ENCODE measurements around the gene UBE3C.

The UBE3C gene

DNA sequence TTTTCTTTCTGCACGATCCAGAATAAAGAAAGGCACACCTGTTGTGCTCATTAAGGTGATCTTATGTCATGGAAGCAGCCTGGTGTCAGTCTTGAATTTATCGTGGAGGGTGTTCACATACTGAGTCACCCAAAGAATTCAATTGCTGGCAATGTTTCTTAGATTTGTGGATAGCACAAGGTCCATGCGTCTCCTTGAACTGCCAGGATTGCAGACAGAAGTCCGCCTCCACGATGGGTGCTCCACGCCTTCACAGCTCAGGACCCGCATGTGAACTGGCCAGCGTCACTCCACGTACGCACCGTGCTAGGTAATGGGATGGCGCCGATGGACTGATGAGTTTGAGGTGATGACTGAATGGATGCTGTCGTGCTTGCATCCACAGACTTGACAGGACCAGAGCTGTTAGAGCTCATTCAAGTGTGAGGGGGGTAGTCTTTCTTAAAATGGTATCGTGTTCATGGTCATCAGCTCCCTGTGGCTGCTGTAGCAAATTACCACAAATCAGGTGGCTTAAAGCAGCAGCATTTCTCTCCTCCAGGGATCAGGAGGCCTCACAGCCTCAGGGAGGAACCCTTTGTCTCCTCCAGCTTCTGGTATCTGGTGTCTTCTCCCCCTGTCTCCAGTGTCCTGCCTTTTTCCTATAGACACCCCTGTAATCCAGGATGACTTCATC is 132.7 kb downstream of the UBE3C start:
- TF ChIP-seq, protein P1, sequence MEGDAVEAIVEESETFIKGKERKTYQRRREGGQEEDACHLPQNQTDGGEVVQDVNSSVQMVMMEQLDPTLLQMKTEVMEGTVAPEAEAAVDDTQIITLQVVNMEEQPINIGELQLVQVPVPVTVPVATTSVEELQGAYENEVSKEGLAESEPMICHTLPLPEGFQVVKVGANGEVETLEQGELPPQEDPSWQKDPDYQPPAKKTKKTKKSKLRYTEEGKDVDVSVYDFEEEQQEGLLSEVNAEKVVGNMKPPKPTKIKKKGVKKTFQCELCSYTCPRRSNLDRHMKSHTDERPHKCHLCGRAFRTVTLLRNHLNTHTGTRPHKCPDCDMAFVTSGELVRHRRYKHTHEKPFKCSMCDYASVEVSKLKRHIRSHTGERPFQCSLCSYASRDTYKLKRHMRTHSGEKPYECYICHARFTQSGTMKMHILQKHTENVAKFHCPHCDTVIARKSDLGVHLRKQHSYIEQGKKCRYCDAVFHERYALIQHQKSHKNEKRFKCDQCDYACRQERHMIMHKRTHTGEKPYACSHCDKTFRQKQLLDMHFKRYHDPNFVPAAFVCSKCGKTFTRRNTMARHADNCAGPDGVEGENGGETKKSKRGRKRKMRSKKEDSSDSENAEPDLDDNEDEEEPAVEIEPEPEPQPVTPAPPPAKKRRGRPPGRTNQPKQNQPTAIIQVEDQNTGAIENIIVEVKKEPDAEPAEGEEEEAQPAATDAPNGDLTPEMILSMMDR (IDR thresholded peaks at IDR 0.05) = no peak

DNA sequence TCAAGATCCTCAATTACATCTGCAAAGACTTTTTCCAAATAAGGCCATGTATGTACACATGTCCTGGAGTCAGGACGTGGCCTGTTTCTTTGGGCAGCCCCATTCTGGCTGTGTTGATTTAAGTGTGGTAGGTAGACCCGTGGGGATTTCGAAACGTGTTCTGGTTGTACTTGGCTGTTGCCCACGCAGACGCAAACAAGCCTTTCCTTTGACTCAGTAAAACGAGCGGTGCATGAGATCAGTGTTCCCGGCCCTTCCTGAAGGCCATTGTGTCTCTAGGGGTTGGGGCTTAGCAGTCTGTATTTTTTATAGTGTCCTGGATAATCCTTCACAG is 133.2 kb downstream of the UBE3C start:
- TF ChIP-seq, protein P1 (IDR thresholded peaks at IDR 0.05) = no peak

DNA sequence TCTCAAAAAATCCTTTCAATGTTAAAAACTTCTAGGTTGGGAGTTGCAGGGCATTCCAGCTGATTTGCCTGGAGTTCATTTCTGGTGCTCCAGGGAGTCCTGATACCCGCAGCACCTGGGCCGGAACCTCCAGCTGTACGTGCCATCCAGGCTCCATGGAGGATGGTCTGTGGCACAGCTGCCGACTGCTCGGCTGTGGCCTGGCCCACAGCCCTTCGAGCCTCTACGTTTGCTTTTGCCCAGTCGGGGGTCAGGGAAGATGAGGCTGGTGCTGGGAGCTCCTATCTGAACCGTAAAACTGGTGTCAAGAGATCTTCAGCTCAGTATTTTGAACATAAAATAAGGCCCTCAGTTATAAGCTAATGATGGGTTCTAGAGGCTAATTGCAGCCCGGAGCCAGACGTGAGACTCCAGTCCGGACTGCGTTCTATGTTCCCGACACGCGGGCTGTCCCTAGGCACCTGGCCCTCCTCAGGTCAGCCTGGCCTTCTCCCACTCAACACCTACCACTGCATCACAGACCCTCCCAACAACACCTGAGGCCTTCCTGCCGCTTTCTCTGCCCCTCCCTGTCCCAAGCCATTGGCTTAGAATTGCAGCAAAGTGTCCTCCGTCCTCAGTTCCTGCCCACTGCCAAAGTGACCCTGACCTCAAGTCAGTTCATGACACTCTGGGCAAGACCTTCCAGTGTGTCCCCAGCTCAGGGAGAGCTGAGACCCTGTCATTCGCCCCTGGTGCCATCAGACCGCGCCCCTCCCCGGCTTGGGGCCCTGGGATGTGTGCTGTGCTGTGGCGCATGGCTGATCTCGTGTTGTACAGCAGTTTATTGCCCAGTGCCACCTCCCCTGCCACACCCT is 133.9 kb downstream of the UBE3C start:
- TF ChIP-seq, protein P1 (IDR thresholded peaks at IDR 0.05) = no peak

DNA sequence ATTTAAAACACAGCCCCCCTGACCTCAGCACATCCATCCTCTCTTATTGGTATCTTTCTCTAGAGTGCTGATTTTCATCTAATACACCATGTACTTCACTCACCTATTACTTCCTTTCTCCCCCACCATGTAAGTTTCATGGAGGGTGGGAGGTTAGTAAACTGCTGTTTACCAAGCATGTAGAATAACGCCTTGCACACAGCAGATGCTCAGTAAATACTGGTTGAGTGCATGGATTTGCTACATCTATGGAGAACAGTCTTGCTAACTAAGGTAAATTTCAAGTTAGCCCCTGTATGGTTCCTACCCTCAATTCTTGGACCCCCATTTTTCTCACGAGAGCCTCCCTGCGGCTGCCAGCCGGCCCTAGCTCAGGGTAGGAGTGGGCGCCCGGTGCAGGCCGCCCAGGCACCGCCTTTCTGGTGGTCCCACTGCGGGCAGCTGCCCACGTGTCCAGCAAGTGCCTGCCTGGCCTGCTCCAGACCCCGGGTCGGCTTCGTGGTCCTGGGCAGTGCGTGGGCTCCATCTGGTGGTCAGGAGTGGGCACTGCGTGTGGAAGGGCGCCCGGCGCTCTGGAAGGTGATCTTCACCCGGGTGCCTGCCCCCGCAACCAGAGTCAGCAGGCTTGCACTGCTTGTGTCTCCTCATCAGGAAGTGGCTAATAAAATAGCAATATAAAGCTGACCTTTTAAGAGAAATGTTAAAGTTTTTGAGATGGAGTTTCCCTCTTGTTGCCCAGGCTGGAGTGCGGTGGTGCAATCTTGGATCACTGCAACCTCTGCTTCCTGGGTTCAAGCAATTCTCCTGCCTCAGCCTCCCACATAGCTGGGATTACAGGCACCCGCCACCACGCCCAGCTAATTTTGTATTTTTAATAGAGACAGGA is 134.7 kb downstream of the UBE3C start:
- TF ChIP-seq, protein P1 (IDR thresholded peaks at IDR 0.05) = peak; percentile 95

DNA sequence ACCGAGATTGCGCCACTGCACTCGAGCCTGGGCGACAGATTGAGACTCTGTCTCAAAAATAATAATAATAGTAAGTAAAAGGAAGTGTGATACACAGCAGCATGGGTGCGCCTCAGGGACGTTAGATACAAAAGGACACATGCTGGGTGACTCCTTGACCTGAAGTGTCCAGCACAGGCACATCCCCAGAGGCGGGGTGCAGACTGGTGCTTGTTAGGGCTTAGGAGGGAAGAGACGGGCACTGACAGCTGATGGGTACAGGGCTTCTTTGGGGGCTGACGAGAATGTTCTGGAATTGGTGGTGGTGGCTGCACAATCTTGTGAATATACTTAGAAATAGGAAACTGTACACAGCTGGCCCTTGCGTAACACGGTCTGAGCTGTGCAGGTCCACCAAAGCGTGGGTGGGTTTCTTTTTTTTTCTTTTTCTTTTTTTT is 136.3 kb downstream of the UBE3C start:
- TF ChIP-seq, protein P1 (IDR thresholded peaks at IDR 0.05) = no peak

DNA sequence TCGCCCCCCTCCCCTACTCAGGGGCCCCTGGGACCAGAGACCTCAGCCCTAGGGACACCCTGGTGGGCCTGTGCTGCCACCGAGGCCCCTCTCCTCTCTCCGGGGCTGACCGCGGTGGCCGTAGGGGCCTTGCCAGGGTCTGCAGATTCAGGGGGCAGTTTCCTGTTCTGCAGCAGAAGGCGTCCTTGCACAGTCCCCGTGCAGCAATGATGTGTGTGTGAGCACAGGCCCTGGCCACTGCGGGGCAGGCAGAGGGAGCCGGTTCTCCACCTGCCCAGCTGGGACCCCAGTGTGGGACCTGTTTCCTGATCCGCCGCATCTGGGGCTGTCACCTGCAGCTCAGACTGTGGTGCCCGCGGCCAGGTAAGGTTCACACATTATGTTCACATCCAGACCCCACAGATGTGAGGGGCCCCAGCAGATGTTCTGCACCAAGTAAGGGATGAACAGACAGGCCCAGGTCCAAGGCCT is 137.4 kb downstream of the UBE3C start:
- TF ChIP-seq, protein P1 (IDR thresholded peaks at IDR 0.05) = no peak
